Measurements from ENCODE around the gene PRKCI. TPM values are rescaled to one million over a fixed set of nuclear protein-coding genes. Genes with fewer than 3 reads are reported as not detected.

PRKCI gene
- total and polyA plus RNA-seq, 9 of the 15 experiments (the other 6 are each of a cell fraction or from before 2014, with no cell fraction given) = 10.5 to 43.2 (median 31.4) TPM

GRCh38 chr3:170221924-170222646, at the start of gene PRKCI (continued):
- TF ChIP-seq FOXO4 (CRISPR knock-in tag; IDR thresholded peaks at IDR 0.05) = no peak
- no peak for TF ChIP-seq MTF1 (CRISPR knock-in tag; IDR thresholded peaks at IDR 0.05; ENCODE audit: borderline replicate concordance)
- no peak for TF ChIP-seq FOXP1 (CRISPR knock-in tag; IDR thresholded peaks at IDR 0.05)
- peak; percentile 100 for TF ChIP-seq KLF1 (tag; IDR thresholded peaks at IDR 0.05)
- no peak for TF ChIP-seq CEBPZ (IDR thresholded peaks at IDR 0.05; ENCODE audit: borderline replicate concordance, low read depth, low read length)
- peak; percentile 96 for TF ChIP-seq CREB3L1 (IDR thresholded peaks at IDR 0.05; ENCODE audit: borderline replicate concordance, low read depth)
- TF ChIP-seq HMG20B (CRISPR knock-in tag; IDR thresholded peaks at IDR 0.05) = no peak
- TF ChIP-seq POLR2H (tag; IDR thresholded peaks at IDR 0.05; ENCODE audit: low read depth) = no peak; the same call in 1 of the 2 replicates
- no peak for TF ChIP-seq NFE2L1 (tag; IDR thresholded peaks at IDR 0.05; ENCODE audit: borderline replicate concordance, low read depth)
- no peak for TF ChIP-seq ZNF444 (CRISPR knock-in tag; IDR thresholded peaks at IDR 0.05)
- peak; percentile 100 for TF ChIP-seq PRDM10 (IDR thresholded peaks at IDR 0.05; ENCODE audit: partially characterized antibody)
- peak in 1 of 2 experiments; percentile 86; a peak in 1 of 4 replicates for TF ChIP-seq KDM4B (IDR thresholded peaks at IDR 0.05; ENCODE audit: borderline replicate concordance in 2 of 2, low read depth in 1 of 2)
- peak in 1 of 2 experiments; percentile 100; a peak in 2 of 4 replicates for TF ChIP-seq FOXK2 (conservative IDR thresholded peaks at IDR 0.05 in 1 of 2, IDR thresholded peaks at IDR 0.05 in 1 of 2; ENCODE audit: low read depth in 2 of 2)
- TF ChIP-seq SMARCB1 (IDR thresholded peaks at IDR 0.05; ENCODE audit: insufficient read length, low read depth) = no peak
- peak; percentile 89 for TF ChIP-seq HCFC1 (IDR thresholded peaks at IDR 0.05; ENCODE audit: low read depth, low read length)
- TF ChIP-seq ASH1L (IDR thresholded peaks at IDR 0.05; ENCODE audit: borderline replicate concordance, low read depth, partially characterized antibody) = peak; percentile 95

All from K562 (cell line).